Activated B cell treated with CpG ODN at 0.5 μM for 24 hours (primary cell): ENCODE measurements around the gene SLC16A1. TPM values are rescaled to one million over a fixed set of nuclear protein-coding genes. Genes with fewer than 3 reads are reported as not detected.

ENCODE experiments used
- ATAC-seq: fragments of 200-7000 bp; cut with Tn5 transposase; one replicate; pipeline ENCODE4 v1.10.0; 2021; ENCODE audit warnings: low read depth, mild to moderate bottlenecking, moderate library complexity
- CTCF ChIA-PET: fragments of 350-600 bp; sonication (Branson Sonifier 250); formaldehyde crosslinking; loops from one replicate; lab custom pipeline; 2021; ENCODE audit warnings: antibody characterized with exemption; lab: Charles Lee
- POLR2A ChIA-PET: fragments of 350-600 bp; sonication (Branson Sonifier 250); formaldehyde crosslinking; loops from one replicate; lab custom pipeline; 2021; ENCODE audit warnings: antibody characterized with exemption; lab: Charles Lee
- DNase-seq: peaks from one replicate; pipeline ENCODE4 v3.0.0; 2022
- H3K27ac Mint-ChIP-seq: one replicate; pipeline ENCODE4 v1.8.0; 2020; ENCODE audit warnings: mixed read lengths
- H3K27me3 Mint-ChIP-seq: one replicate; pipeline ENCODE4 v1.8.0; 2021; ENCODE audit warnings: mixed read lengths
- H3K36me3 Mint-ChIP-seq: one replicate; pipeline ENCODE4 v1.8.0; 2021; ENCODE audit warnings: low read depth, mixed read lengths
- H3K4me1 Mint-ChIP-seq: one replicate; pipeline ENCODE4 v1.8.0; 2021; ENCODE audit warnings: mixed read lengths
- H3K4me3 Mint-ChIP-seq: one replicate; pipeline ENCODE4 v1.8.0; 2020; ENCODE audit warnings: mild to moderate bottlenecking, mixed read lengths
- H3K9me3 Mint-ChIP-seq: one replicate; pipeline ENCODE4 v1.8.0; 2020; ENCODE audit warnings: mixed read lengths
- intact Hi-C: fragments of 100-400 bp; cut with micrococcal nuclease; formaldehyde crosslinking; loops from one replicate; pipeline ENCODE4 v1.15.1; 2024
- total RNA-seq: library from RNA; stranded (reverse); gene quantifications from 2 replicates; pipeline ENCODE4 v1.2.3, GENCODE V29; 2022
- TF ChIP-seq, protein P1 (sequence below): fragments of 200-600 bp; IDR thresholded peaks from one replicate; pipeline ENCODE4 v1.8.0; 2022; ENCODE audit warnings: antibody characterized with exemption, mild to moderate bottlenecking

Gene SLC16A1
- total RNA-seq, 1 donor from 2014 or later = 17.9 TPM

DNA sequence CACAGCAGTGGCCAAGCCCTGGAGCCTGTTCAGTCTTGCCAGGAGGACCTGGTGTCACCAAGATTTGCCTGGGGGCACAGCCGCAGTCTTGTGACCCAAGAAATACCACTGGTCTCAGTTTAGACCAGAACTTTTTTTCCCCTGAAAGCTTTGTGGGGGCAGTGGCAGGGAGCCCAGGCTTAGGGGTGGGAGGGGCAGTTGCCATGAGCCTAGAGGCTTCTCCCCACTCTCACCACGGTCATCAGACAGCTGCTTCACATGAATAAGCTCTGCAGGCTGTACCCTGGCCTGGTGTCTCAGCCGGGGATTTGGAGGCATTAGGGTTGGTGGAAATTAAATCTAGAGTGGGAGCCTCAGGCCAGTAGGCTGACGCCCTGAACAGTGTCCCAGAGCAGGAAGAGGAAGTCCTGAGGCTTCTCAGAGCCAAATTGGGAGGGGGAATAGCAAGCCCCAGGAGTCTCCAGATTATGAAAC, 73.7 kb downstream of the SLC16A1 start:
- POLR2A ChIA-PET = no interaction called here
- DNase-seq (no peak), ATAC-seq (no peak)
- CTCF ChIA-PET = interaction anchor here (1.2 to 2.2 kb wide), 5 partner anchors 12 to 191 kb away, joined by 3 to 8 read pairs (median 5); partner anchors contain the start of genes LRIG2 and SLC16A1
- intact Hi-C loops = no loop called here
- Mint-ChIP-seq H3K4me3 (no peak overlapping the region), H3K4me1 (no peaks in the 10 kb centered on the region), H3K9me3 (no peaks in the 10 kb centered on the region), H3K27me3 (peaks cover 7% of the 10 kb centered on the region), H3K36me3 (no peaks in the 10 kb centered on the region), H3K27ac (no peak overlapping the region)
- TF ChIP-seq, protein P1, sequence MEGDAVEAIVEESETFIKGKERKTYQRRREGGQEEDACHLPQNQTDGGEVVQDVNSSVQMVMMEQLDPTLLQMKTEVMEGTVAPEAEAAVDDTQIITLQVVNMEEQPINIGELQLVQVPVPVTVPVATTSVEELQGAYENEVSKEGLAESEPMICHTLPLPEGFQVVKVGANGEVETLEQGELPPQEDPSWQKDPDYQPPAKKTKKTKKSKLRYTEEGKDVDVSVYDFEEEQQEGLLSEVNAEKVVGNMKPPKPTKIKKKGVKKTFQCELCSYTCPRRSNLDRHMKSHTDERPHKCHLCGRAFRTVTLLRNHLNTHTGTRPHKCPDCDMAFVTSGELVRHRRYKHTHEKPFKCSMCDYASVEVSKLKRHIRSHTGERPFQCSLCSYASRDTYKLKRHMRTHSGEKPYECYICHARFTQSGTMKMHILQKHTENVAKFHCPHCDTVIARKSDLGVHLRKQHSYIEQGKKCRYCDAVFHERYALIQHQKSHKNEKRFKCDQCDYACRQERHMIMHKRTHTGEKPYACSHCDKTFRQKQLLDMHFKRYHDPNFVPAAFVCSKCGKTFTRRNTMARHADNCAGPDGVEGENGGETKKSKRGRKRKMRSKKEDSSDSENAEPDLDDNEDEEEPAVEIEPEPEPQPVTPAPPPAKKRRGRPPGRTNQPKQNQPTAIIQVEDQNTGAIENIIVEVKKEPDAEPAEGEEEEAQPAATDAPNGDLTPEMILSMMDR = no peak

DNA sequence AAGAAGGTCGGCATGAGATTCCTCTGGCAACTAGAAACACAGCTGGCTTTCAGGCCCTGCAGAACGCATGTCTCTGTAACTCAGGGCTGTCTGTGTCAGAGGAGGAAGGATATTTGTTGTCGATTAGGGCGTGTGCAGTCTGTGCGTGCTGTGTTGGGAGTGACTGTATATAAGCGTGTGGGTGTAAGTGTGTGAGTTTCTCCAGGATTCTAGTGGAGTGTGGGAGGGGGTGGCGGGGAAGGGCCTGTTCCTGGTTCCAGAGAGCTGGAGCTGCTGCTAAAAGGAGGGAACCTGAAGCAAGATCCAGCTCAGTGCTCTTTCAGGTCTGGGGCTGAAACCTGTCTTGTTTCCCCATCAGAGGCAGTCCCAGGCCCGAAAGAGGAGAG, 74.3 kb downstream of the SLC16A1 start:
- Mint-ChIP-seq H3K4me3 (no peak overlapping the region), H3K27me3 (peaks cover 7% of the 10 kb centered on the region), H3K36me3 (no peaks in the 10 kb centered on the region), H3K4me1 (no peaks in the 10 kb centered on the region), H3K27ac (no peak overlapping the region), H3K9me3 (no peaks in the 10 kb centered on the region)
- intact Hi-C loops = loop anchor here (1.0 to 2.0 kb wide), 6 partner anchors 72 to 491 kb away; partner anchors contain the start of gene LRIG2
- ATAC-seq (no peak), DNase-seq (no peak)
- TF ChIP-seq, protein P1 = no peak
- ChIA-PET CTCF (interaction anchor here (0.7 to 4.3 kb wide), 6 partner anchors 13 to 352 kb away, joined by 3 to 32 read pairs (median 4); partner anchors contain the start of genes LRIG2 and SLC16A1), POLR2A (interaction anchor here (1.7 kb wide), 1 partner anchor 191 kb away, joined by 3 read pairs; the partner anchor contains the start of gene LRIG2)

DNA sequence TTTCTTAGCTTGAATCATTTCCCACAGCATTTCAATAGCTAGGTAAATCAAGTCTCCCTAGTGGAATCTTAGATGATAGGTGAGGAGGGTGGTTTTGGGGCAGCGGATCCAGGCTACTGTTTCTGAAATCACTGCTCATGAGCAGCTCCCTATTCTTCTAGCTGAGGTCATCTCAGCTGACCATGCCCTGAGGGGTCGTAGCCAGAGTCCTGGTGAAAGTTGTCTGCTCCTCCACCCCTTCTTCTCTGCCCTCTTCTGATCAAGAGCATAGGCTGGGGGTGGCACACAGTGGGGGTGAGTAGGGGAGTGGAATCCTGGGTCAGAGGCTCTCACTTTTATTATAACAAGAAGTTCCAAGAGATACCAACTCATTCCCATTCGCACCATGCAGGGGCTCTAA, 76.2 kb downstream of the SLC16A1 start:
- Mint-ChIP-seq H3K27ac (no peak overlapping the region), H3K36me3 (no peaks in the 10 kb centered on the region), H3K4me3 (no peak overlapping the region), H3K9me3 (no peaks in the 10 kb centered on the region), H3K4me1 (no peaks in the 10 kb centered on the region), H3K27me3 (peaks cover 12% of the 10 kb centered on the region)
- no peak for ATAC-seq
- intact Hi-C loops = loop anchor here (2.0 kb wide), 2 partner anchors 193 to 489 kb away; partner anchors contain the start of gene LRIG2
- TF ChIP-seq, protein P1 = no peak
- ChIA-PET CTCF (interaction anchor here (1.0 to 4.3 kb wide), 6 partner anchors 13 to 218 kb away, joined by 3 to 32 read pairs (median 4); partner anchors contain the start of gene LRIG2), POLR2A (interaction anchor here (1.3 kb wide), 1 partner anchor 163 kb away, joined by 5 read pairs; no protein-coding TSS in a partner anchor)
- no peak for DNase-seq

- H3K9me3 Mint-ChIP-seq = no peaks in the 10 kb centered on the region
- H3K4me3 Mint-ChIP-seq = no peak overlapping the region
- intact Hi-C loops = no loop called here
- TF ChIP-seq, protein P1 = no peak
- H3K4me1 Mint-ChIP-seq = no peaks in the 10 kb centered on the region
- no peaks in the 10 kb centered on the region for H3K36me3 Mint-ChIP-seq
- H3K27me3 Mint-ChIP-seq = peaks cover 12% of the 10 kb centered on the region
- ATAC-seq = no peak
- DNase-seq = no peak
- ChIA-PET CTCF (interaction anchor here (1.4 to 4.3 kb wide), 3 partner anchors 165 to 194 kb away, joined by 6 to 32 read pairs (median 15); partner anchors contain the start of gene LRIG2), POLR2A (no interaction called here)
- H3K27ac Mint-ChIP-seq = no peak overlapping the region
These were observed 77.7 kb downstream of the SLC16A1 start for GRCh38 chr1:112878321-112878720.

DNA sequence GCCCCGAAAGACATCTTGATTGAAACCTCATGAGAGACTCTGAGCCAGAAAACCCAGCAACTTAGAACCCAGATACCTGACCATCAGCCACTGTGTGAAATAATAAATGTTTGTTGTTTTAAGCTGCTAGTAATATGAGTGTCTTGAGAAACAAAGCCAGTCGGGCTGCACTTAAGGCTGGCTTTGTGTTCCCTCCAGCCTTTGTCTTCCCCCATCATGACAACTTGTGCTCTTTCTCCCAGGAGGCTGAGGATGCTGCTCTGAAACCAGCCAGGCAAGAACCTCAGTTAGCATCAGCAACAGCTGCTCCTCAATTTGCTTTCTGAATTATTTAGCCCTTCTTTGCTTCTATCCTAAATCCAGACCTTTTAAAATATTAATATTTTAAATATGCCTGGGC, 78.2 kb downstream of the SLC16A1 start:
- DNase-seq (no peak), ATAC-seq (no peak)
- Mint-ChIP-seq H3K4me3 (no peak overlapping the region), H3K9me3 (no peaks in the 10 kb centered on the region), H3K36me3 (no peaks in the 10 kb centered on the region), H3K27me3 (peaks cover 12% of the 10 kb centered on the region), H3K27ac (no peak overlapping the region), H3K4me1 (no peaks in the 10 kb centered on the region)
- TF ChIP-seq, protein P1 = no peak
- intact Hi-C loops = no loop called here
- ChIA-PET POLR2A (no interaction called here), CTCF (interaction anchor here (1.4 to 4.3 kb wide), 2 partner anchors 165 to 195 kb away, joined by 6 to 32 read pairs; partner anchors contain the start of gene LRIG2)
